ENCODE results near the gene ADAMTS19. TPM values are rescaled to one million over a fixed set of nuclear protein-coding genes. Genes with fewer than 3 reads are reported as not detected.

ADAMTS19 gene
- total and polyA plus RNA-seq, 2 of the 8 experiments (the other 6 are each of a cell fraction or from before 2014, with no cell fraction given) = 17.3 to 28.8 TPM

DNA sequence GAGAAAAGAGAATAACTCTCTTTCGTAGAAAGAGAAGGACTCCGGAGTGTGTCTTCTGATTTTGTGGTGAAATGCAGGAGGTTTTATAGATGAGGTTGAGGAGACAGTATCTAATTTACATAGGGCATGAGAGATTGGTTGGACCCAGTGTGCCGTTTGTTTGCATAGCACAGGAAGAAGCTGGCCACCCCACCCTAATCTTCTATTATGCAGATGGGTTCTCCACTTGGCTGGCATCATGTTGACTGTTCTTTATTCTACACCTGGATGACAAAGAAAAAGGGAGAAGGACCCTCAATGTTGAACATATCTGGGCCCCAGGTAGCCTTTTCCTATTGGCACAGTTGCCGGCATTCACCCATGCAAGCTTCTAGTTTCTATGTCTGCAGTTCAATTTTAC lies 264.5 kb downstream of the ADAMTS19 start (continued):
- TF ChIP-seq, protein P1, sequence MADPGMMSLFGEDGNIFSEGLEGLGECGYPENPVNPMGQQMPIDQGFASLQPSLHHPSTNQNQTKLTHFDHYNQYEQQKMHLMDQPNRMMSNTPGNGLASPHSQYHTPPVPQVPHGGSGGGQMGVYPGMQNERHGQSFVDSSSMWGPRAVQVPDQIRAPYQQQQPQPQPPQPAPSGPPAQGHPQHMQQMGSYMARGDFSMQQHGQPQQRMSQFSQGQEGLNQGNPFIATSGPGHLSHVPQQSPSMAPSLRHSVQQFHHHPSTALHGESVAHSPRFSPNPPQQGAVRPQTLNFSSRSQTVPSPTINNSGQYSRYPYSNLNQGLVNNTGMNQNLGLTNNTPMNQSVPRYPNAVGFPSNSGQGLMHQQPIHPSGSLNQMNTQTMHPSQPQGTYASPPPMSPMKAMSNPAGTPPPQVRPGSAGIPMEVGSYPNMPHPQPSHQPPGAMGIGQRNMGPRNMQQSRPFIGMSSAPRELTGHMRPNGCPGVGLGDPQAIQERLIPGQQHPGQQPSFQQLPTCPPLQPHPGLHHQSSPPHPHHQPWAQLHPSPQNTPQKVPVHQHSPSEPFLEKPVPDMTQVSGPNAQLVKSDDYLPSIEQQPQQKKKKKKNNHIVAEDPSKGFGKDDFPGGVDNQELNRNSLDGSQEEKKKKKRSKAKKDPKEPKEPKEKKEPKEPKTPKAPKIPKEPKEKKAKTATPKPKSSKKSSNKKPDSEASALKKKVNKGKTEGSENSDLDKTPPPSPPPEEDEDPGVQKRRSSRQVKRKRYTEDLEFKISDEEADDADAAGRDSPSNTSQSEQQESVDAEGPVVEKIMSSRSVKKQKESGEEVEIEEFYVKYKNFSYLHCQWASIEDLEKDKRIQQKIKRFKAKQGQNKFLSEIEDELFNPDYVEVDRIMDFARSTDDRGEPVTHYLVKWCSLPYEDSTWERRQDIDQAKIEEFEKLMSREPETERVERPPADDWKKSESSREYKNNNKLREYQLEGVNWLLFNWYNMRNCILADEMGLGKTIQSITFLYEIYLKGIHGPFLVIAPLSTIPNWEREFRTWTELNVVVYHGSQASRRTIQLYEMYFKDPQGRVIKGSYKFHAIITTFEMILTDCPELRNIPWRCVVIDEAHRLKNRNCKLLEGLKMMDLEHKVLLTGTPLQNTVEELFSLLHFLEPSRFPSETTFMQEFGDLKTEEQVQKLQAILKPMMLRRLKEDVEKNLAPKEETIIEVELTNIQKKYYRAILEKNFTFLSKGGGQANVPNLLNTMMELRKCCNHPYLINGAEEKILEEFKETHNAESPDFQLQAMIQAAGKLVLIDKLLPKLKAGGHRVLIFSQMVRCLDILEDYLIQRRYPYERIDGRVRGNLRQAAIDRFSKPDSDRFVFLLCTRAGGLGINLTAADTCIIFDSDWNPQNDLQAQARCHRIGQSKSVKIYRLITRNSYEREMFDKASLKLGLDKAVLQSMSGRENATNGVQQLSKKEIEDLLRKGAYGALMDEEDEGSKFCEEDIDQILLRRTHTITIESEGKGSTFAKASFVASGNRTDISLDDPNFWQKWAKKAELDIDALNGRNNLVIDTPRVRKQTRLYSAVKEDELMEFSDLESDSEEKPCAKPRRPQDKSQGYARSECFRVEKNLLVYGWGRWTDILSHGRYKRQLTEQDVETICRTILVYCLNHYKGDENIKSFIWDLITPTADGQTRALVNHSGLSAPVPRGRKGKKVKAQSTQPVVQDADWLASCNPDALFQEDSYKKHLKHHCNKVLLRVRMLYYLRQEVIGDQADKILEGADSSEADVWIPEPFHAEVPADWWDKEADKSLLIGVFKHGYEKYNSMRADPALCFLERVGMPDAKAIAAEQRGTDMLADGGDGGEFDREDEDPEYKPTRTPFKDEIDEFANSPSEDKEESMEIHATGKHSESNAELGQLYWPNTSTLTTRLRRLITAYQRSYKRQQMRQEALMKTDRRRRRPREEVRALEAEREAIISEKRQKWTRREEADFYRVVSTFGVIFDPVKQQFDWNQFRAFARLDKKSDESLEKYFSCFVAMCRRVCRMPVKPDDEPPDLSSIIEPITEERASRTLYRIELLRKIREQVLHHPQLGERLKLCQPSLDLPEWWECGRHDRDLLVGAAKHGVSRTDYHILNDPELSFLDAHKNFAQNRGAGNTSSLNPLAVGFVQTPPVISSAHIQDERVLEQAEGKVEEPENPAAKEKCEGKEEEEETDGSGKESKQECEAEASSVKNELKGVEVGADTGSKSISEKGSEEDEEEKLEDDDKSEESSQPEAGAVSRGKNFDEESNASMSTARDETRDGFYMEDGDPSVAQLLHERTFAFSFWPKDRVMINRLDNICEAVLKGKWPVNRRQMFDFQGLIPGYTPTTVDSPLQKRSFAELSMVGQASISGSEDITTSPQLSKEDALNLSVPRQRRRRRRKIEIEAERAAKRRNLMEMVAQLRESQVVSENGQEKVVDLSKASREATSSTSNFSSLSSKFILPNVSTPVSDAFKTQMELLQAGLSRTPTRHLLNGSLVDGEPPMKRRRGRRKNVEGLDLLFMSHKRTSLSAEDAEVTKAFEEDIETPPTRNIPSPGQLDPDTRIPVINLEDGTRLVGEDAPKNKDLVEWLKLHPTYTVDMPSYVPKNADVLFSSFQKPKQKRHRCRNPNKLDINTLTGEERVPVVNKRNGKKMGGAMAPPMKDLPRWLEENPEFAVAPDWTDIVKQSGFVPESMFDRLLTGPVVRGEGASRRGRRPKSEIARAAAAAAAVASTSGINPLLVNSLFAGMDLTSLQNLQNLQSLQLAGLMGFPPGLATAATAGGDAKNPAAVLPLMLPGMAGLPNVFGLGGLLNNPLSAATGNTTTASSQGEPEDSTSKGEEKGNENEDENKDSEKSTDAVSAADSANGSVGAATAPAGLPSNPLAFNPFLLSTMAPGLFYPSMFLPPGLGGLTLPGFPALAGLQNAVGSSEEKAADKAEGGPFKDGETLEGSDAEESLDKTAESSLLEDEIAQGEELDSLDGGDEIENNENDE (IDR thresholded peaks at IDR 0.05; ENCODE audit: insufficient replicate concordance, low read length) = no peak
- TF ChIP-seq BACH1 (IDR thresholded peaks at IDR 0.05; ENCODE audit: low read length) (no peak), TAF7 (optimal IDR thresholded peaks at IDR 0.05; ENCODE audit: borderline replicate concordance, low read depth, low read length) (no peak), EP300 (IDR thresholded peaks at IDR 0.05; ENCODE audit: borderline replicate concordance in 1 of 2, low read depth in 2 of 2, low read length in 2 of 2) (no peak), ASH2L (IDR thresholded peaks at IDR 0.05; ENCODE audit: low read length) (no peak), CHD2 (IDR thresholded peaks at IDR 0.05; ENCODE audit: low read length) (no peak), GTF2F1 (IDR thresholded peaks at IDR 0.05; ENCODE audit: borderline replicate concordance, low read depth, low read length) (no peak), TCF12 (IDR thresholded peaks at IDR 0.05; ENCODE audit: low read depth, low read length) (no peak), SUZ12 (IDR thresholded peaks at IDR 0.05; ENCODE audit: low read length) (no peak), SP4 (IDR thresholded peaks at IDR 0.05; ENCODE audit: low read length) (no peak)
